WTC11 (cell line): Measurements from ENCODE around the gene TPX2. TPM values are rescaled to one million over a fixed set of nuclear protein-coding genes. Genes with fewer than 3 reads are reported as not detected.

ENCODE experiments used
- ATAC-seq: fragments of 200-7000 bp; cut with Tn5 transposase; 2 replicates; pipeline ENCODE4 v1.10.0; 2021; ENCODE audit warnings: mild to moderate bottlenecking, moderate library complexity
- CTCF ChIA-PET: fragments of 300-600 bp; sonication (Branson Sonifier 250); formaldehyde crosslinking; loops from one replicate; lab custom pipeline; 2021; ENCODE audit warnings: antibody characterized with exemption; lab: Charles Lee
- POLR2A ChIA-PET: fragments of 350-600 bp; sonication (Branson Sonifier 250); formaldehyde crosslinking; loops from one replicate; lab custom pipeline; 2021; ENCODE audit warnings: antibody characterized with exemption; lab: Charles Lee
- DNase-seq: peaks from one replicate; pipeline ENCODE4 v3.0.0; 2021; ENCODE audit warnings: low spot score
- H3K27ac Mint-ChIP-seq: 2 replicates; pipeline ENCODE4 v1.8.0; 2021; ENCODE audit warnings: mixed read lengths
- H3K27me3 Mint-ChIP-seq: 2 replicates; pipeline ENCODE4 v1.8.0; 2021; ENCODE audit warnings: low read depth, mild to moderate bottlenecking, moderate library complexity, mixed read lengths
- H3K36me3 Mint-ChIP-seq: 2 replicates; pipeline ENCODE4 v1.8.0; 2021; ENCODE audit warnings: mixed read lengths
- H3K4me1 Mint-ChIP-seq: 2 replicates; pipeline ENCODE4 v1.8.0; 2022; ENCODE audit warnings: mixed read lengths
- H3K4me3 Mint-ChIP-seq: 2 replicates; pipeline ENCODE4 v1.8.0; 2021; ENCODE audit warnings: mild to moderate bottlenecking, moderate library complexity, mixed read lengths
- H3K9me3 Mint-ChIP-seq: 2 replicates; pipeline ENCODE4 v1.8.0; 2021; ENCODE audit warnings: mixed read lengths
- ATF1 ChIP-seq: sonication (generic); formaldehyde crosslinking; IDR thresholded peaks from 2 replicates; pipeline ENCODE4 v1.8.1; 2023; ENCODE audit warnings: mild to moderate bottlenecking, moderate library complexity, missing genetic modification reagents
- ATF2 ChIP-seq: sonication (generic); formaldehyde crosslinking; IDR thresholded peaks from 2 replicates; pipeline ENCODE4 v1.8.1; 2022; ENCODE audit warnings: low read depth, missing genetic modification reagents, borderline replicate concordance
- CREB1 ChIP-seq: sonication (generic); formaldehyde crosslinking; IDR thresholded peaks from 2 replicates; pipeline ENCODE4 v1.8.0; 2023; ENCODE audit warnings: mild to moderate bottlenecking, missing genetic modification reagents
- FOXK1 ChIP-seq: sonication (generic); formaldehyde crosslinking; IDR thresholded peaks from 2 replicates; pipeline ENCODE4 v1.8.0; 2022; ENCODE audit warnings: mild to moderate bottlenecking, moderate library complexity, missing genetic modification reagents
- FOXP1 ChIP-seq: sonication (generic); formaldehyde crosslinking; IDR thresholded peaks from 2 replicates; pipeline ENCODE4 v1.8.0; 2022; ENCODE audit warnings: missing genetic modification reagents, mild to moderate bottlenecking, moderate library complexity, borderline replicate concordance
- FOXP4 ChIP-seq: sonication (generic); formaldehyde crosslinking; IDR thresholded peaks from 2 replicates; pipeline ENCODE4 v1.8.0; 2022; ENCODE audit warnings: mild to moderate bottlenecking, missing genetic modification reagents
- GABPB1 ChIP-seq: sonication (generic); formaldehyde crosslinking; IDR thresholded peaks from 2 replicates; pipeline ENCODE4 v1.8.1; 2023; ENCODE audit warnings: mild to moderate bottlenecking, missing genetic modification reagents
- GRHL2 ChIP-seq: fragments of 250-450 bp; sonication (Bioruptor Pico); IDR thresholded peaks from 2 replicates; pipeline ENCODE4 v1.8.0; 2022; ENCODE audit warnings: mild to moderate bottlenecking, moderate library complexity; ENCODE audit not compliant: insufficient replicate concordance, severe bottlenecking
- JAZF1 ChIP-seq: fragments of 250-450 bp; sonication (Bioruptor Pico); IDR thresholded peaks from 2 replicates; pipeline ENCODE4 v1.9.0; 2021; ENCODE audit warnings: moderate library complexity, mild to moderate bottlenecking, inconsistent platforms
- MAX ChIP-seq: sonication (generic); formaldehyde crosslinking; IDR thresholded peaks from 2 replicates; pipeline ENCODE4 v1.8.0; 2022; ENCODE audit warnings: mild to moderate bottlenecking, missing genetic modification reagents
- MLX ChIP-seq: sonication (generic); formaldehyde crosslinking; IDR thresholded peaks from 2 replicates; pipeline ENCODE4 v1.8.1; 2023; ENCODE audit warnings: mild to moderate bottlenecking, missing genetic modification reagents, moderate library complexity
- MXD4 ChIP-seq: fragments of 250-450 bp; sonication (Bioruptor Pico); IDR thresholded peaks from 2 replicates; pipeline ENCODE4 v1.8.0; 2021; ENCODE audit warnings: mild to moderate bottlenecking, moderate library complexity, borderline replicate concordance
- NFATC4 ChIP-seq: fragments of 250-450 bp; sonication (Bioruptor Pico); IDR thresholded peaks from 2 replicates; pipeline ENCODE4 v1.9.0; 2021; ENCODE audit warnings: mild to moderate bottlenecking
- SMAD3 ChIP-seq: sonication (generic); formaldehyde crosslinking; IDR thresholded peaks from 2 replicates; pipeline ENCODE4 v1.8.0; 2022; ENCODE audit warnings: missing genetic modification reagents, mild to moderate bottlenecking, borderline replicate concordance
- ZNF263 ChIP-seq: sonication (generic); formaldehyde crosslinking; IDR thresholded peaks from 2 replicates; pipeline ENCODE4 v1.8.1; 2022; ENCODE audit warnings: low read depth, mild to moderate bottlenecking, moderate library complexity, missing genetic modification reagents
- ZNF423 ChIP-seq: fragments of 250-450 bp; sonication (Bioruptor Pico); IDR thresholded peaks from 2 replicates; pipeline ENCODE4 v2.1.2; 2022; ENCODE audit warnings: mild to moderate bottlenecking, moderate library complexity
- ZNF425 ChIP-seq: fragments of 250-450 bp; sonication (Bioruptor Pico); conservative IDR thresholded peaks from 2 replicates; pipeline ENCODE4 v1.9.0; 2021; ENCODE audit warnings: mild to moderate bottlenecking
- ZNF532 ChIP-seq: fragments of 250-450 bp; sonication (Bioruptor Pico); IDR thresholded peaks from 2 replicates; pipeline ENCODE4 v1.9.0; 2021; ENCODE audit warnings: mild to moderate bottlenecking, borderline replicate concordance
- total RNA-seq: library from RNA; stranded (reverse); gene quantifications from 3 replicates; pipeline ENCODE4 v1.2.3, GENCODE V29; 2021

Gene TPX2
- total RNA-seq, 1 experiment from 2014 or later: 123 TPM

- Mint-ChIP-seq H3K36me3 (peaks cover 16% of the 10 kb centered on the region), H3K4me1 (peaks cover 51% of the 10 kb centered on the region), H3K9me3 (no peaks in the 10 kb centered on the region), H3K27me3 (no peaks in the 10 kb centered on the region), H3K27ac (peak overlapping the region; percentile 12; the same call in 1 of the 2 replicates), H3K4me3 (no peak overlapping the region)
- TF ChIP-seq GABPB1 (CRISPR knock-in tag) (peak; percentile 97), FOXP4 (CRISPR knock-in tag) (no peak)
- ATAC-seq (no peak), DNase-seq (no peak)
- ChIA-PET POLR2A (no interaction called here), CTCF (interaction anchor here (1.0 to 3.8 kb wide), 4 partner anchors 13 to 45 kb away, joined by 4 to 21 read pairs (median 6); no protein-coding TSS in a partner anchor)
Measured at GRCh38 chr20:31706607-31707257, 32.4 kb upstream of the TPX2 start.

GRCh38 chr20:31707258-31707615 is 31.9 kb upstream of the TPX2 start:
- ChIA-PET CTCF (interaction anchor here (1.0 to 3.8 kb wide), 4 partner anchors 13 to 46 kb away, joined by 4 to 25 read pairs (median 14); partner anchors contain the start of gene BCL2L1), POLR2A (no interaction called here)
- no peak overlapping the region for H3K27ac Mint-ChIP-seq
- ATAC-seq (no peak), DNase-seq (no peak)
- no peaks in the 10 kb centered on the region for H3K9me3 Mint-ChIP-seq
- H3K27me3 Mint-ChIP-seq: no peaks in the 10 kb centered on the region
- peaks cover 52% of the 10 kb centered on the region for H3K4me1 Mint-ChIP-seq
- peaks cover 16% of the 10 kb centered on the region for H3K36me3 Mint-ChIP-seq
- no peak overlapping the region for H3K4me3 Mint-ChIP-seq
- no peak for TF ChIP-seq ZNF532 (CRISPR knock-in tag)
- TF ChIP-seq GRHL2 (CRISPR knock-in tag): no peak
- TF ChIP-seq CREB1: no peak
- TF ChIP-seq FOXK1 (CRISPR knock-in tag): no peak
- no peak for TF ChIP-seq ATF2 (CRISPR knock-in tag)
- no peak for TF ChIP-seq MLX (CRISPR knock-in tag)
- no peak for TF ChIP-seq ZNF423 (CRISPR knock-in tag)
- no peak for TF ChIP-seq ZNF263

GRCh38 chr20:31707994-31708735 is 30.9 kb upstream of the TPX2 start:
- Mint-ChIP-seq H3K9me3 (no peaks in the 10 kb centered on the region), H3K4me1 (peaks cover 61% of the 10 kb centered on the region), H3K4me3 (0 out of 2 replicates have a peak overlapping the region, but pooled peaks have one; percentile 10), H3K27ac (peak overlapping the region; percentile 85), H3K36me3 (peaks cover 16% of the 10 kb centered on the region), H3K27me3 (no peaks in the 10 kb centered on the region)
- CTCF ChIA-PET: interaction anchor here (0.7 to 2.4 kb wide), 9 partner anchors 12 to 244 kb away, joined by 3 to 25 read pairs (median 3); partner anchors contain the start of genes BCL2L1 and HM13
- POLR2A ChIA-PET: interaction anchor here (0.5 to 1.6 kb wide), 5 partner anchors 12 to 148 kb away, joined by 4 to 11 read pairs (median 7); no protein-coding TSS in a partner anchor
- peak; percentile 78 for DNase-seq
- peak; percentile 28 for ATAC-seq
- no peak for TF ChIP-seq FOXP1 (CRISPR knock-in tag)
- no peak for TF ChIP-seq ATF1 (CRISPR knock-in tag)
- no peak for TF ChIP-seq SMAD3
- no peak for TF ChIP-seq JAZF1 (CRISPR knock-in tag)
- TF ChIP-seq NFATC4: no peak
- TF ChIP-seq MAX (CRISPR knock-in tag): no peak
- no peak for TF ChIP-seq ZNF425
- no peak for TF ChIP-seq MXD4 (CRISPR knock-in tag)
